ENCODE measurements around the gene KCNG2.

- TF ChIP-seq CTCF (IDR thresholded peaks at IDR 0.05) = peak in 1 of 3 experiments; percentile 8
- TF ChIP-seq POLR2A (IDR thresholded peaks at IDR 0.05; ENCODE audit: low read depth) = no peak
- no peak for TF ChIP-seq EP300 (IDR thresholded peaks at IDR 0.05)
Observed at GRCh38 chr18:79797518-79798345, at the start of gene KCNG2.
